ENCODE measurements around the gene SLC25A41. TPM values are rescaled to one million over a fixed set of nuclear protein-coding genes. Genes with fewer than 3 reads are reported as not detected.
"Not testable (repeated sequence)": the region's sequence is repeated elsewhere in the genome, so short reads cannot be mapped to it uniquely, and the experiment has no call there.

The SLC25A41 gene
- total RNA-seq, 1 experiment from 2014 or later, result 0.18 TPM

DNA sequence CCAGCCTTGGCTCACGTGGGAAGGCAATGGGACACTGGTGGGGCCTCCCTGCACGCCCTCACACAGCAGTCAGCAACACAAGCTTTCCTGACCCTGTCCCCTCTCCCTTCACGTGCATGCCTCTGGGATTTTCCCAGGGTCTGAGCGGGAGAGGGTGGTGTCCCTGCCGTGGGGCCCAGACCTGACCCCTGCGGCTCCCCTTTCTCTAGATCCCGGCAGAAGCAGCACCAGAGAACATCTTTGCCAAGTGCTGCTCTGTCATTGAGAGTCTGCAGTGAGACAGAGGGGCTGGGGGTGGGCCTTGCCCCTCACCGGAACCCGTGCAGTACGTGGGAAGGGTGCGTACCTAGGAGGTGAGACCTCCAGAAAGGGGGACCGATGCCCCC, 21.5 kb downstream of the SLC25A41 start:
- DNase-seq (ENCODE audit: low read depth), result no peak

DNA sequence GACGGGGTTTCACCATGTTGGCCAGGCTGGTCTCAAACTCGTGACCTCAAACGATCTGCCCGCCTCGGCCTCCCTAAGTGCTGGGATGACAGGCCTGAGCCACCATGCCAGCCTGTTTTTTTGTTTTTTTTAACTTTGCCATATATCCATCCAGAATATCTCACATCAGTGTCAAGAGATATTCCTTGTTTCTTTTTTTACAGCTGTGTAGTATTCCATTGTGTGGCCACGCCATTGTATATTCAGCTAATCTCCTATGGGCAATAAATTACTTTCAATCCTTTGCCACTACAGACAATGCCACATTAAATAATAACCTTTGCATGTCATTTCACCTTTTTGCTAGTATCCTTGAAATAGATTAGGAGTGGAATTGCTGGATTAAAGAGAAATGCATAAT, 24.2 kb downstream of the SLC25A41 start:
- DNase-seq (ENCODE audit: low read depth), result no peak

DNA sequence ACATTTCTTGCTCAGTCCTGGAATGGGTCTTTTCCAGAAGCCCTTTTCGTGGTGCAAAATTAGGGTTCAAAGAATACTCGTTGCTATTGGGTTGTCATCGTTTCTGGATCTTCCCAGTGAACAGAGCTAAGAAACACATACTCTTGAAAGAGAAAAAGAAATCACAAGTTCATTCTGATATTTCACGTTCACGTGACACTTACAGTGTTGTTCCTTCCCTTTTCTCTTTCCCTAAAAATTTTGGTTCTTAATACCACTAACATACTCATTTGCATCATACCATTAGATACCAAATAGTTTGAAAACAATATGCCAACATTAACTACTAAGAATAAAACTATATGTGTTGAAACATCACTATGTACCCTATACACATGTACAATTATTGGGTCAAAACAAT, 27.2 kb downstream of the SLC25A41 start:
- DNase-seq (ENCODE audit: low read depth), result no peak

DNA sequence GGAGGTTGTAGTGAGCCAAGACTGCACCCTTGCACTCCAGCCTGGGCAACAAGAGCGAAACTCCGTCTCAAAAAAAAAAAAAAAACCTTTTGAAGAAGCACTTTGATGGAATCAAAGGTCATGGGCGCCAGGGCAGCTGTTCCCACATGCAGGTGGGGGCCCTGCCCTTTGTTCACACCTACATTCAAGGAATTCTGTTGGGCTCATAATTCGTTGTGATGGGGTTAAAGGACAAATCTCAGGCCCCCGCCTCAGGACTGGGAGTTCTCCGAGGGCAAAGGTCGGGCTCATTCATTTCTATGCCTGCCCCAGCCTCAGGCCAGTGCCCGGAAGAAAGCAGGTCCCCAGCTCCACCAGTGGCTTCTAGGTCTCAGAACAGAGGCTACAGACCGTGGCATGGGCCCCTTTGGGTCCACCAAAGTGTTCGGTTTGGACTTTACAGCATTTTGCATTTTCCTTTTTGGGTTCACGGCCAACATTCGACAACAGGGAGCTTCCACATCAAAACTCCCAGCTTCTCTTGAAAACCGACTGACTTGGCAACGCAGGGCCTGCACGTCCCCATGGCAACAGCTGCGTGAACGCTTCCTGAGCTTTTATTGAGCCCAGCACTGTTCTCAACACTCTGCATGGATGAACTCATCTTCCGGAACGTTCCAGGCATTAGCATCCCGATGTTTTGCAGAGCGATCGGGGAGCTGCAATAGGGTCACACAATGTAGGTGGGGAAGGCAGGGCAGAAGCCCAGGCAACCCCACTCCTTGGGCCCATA, 30.5 kb downstream of the SLC25A41 start:
- peak; percentile 33 for DNase-seq (ENCODE audit: low read depth)

DNA sequence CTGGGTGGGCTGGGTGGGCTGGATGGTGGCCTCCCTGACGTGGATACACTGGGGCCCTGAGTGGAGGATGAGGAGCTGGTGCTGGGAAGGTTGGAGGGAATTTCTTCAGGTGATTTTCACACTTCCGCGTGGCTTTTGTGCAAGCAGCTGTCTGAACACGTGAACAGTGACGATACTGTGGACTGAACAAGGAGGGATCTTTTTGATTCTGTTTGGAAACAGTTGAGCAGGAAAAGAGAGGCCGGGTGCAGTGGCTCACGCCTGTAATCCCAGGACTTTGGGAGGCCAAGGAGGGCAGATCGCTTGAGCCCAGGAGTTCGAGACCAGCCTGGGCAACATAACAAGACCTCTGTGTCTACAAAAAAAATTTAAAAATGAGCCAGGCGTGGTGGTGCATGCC, 31.5 kb downstream of the SLC25A41 start:
- DNase-seq (ENCODE audit: low read depth), result no peak

DNA sequence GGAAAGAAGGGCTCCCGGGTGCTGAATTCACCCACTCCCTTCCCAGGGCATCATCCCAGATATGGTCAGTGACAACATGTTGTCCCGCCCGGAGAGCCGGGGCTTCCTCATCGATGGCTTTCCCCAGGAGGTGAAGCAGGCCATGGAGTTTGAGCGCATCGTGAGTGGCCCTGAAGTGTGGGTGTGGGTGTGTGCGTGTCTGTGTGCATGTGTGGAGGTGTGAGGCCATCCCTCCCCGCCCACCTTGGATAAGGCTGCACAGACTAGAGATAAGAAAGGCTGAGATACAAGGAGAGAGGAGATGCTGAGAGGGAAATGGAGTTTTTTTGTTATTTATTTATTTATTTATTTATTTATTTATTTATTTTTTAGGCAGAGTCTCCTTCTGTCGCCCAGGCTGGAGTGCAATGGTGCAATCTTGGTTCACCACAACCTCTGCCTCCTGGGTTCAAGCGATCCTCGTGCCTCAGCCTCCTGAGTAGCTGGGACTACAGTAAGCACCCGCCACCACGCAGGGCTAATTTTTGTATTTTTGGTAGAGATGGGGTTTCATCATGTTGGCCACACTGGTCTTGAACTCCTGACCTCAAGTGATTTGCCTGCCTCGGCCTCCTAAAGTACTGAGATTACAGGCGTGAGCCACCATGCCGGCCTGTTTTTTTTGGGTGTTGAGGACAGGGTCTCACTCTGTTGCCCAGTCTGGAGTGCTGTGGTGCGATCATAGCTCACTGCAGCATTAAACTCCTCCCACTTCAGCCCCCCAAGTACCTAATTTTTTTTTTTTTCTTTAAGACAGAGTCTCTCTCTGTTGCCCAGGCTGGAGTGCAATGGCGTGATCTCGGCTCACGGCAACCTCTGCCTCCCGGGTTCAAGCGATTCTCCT, 33.3 kb downstream of the SLC25A41 start:
- not testable (repeated sequence) for DNase-seq (ENCODE audit: low read depth)

DNA sequence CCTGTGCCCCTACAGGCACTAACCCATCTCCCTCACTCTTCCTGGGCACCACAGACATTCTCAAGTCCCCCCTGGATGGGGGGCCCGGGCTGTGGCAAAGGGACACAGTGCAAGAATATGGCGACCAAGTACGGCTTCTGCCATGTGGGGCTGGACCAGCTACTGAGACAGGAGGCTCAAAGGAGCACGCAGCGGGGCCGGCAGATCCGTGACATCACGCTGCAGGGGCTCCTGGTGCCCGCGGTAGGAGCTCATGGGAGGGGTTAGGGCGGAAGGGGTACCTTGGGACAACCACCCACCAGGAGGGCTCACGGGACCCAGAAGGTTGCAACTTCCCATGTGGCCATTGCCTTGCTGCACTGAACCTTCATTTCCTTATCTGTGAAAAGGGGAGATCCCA, 37.3 kb downstream of the SLC25A41 start:
- no peak for DNase-seq (ENCODE audit: low read depth)

DNA sequence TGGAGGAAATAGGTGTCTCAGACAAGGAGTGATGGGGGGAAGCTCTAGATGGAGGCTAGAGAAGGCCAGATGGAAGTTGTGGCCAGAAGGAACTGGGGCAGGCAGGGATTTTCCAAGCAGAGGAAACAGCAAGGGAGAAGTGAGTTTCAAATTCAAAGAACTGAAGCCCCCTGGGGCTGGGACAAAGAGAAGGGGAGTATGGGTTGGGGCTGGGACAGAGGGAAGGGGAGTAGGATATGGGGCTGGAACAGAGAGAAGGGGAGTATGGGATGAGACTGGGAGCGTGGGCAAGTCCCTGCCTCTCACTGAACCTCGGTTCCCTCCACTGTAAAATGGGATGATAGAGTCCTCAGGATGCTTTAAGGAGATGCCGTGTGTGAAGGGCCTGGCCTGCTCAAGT, 38.7 kb downstream of the SLC25A41 start:
- DNase-seq (ENCODE audit: low read depth), result no peak

DNA sequence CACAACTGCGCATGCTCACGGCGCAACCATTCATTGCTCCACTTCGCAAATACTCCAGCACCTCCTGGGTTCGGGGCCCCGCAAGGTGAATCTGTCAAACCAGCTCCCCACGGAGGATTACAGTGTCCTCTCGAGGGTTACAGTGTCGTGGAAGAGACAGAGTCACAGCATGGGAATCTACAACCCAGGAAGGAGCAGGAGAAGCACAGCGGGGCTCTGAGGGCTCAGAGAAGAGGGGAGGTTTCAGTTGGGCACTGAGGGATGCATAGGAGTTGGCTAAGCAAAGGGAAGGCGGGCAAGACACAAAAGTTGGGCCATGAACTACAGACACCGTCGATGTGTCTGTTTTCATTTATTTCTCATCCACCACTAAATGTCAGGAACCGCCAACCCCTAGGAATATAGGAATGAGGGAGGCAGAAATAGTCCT, 39.6 kb downstream of the SLC25A41 start:
- DNase-seq (ENCODE audit: low read depth), result no peak

DNA sequence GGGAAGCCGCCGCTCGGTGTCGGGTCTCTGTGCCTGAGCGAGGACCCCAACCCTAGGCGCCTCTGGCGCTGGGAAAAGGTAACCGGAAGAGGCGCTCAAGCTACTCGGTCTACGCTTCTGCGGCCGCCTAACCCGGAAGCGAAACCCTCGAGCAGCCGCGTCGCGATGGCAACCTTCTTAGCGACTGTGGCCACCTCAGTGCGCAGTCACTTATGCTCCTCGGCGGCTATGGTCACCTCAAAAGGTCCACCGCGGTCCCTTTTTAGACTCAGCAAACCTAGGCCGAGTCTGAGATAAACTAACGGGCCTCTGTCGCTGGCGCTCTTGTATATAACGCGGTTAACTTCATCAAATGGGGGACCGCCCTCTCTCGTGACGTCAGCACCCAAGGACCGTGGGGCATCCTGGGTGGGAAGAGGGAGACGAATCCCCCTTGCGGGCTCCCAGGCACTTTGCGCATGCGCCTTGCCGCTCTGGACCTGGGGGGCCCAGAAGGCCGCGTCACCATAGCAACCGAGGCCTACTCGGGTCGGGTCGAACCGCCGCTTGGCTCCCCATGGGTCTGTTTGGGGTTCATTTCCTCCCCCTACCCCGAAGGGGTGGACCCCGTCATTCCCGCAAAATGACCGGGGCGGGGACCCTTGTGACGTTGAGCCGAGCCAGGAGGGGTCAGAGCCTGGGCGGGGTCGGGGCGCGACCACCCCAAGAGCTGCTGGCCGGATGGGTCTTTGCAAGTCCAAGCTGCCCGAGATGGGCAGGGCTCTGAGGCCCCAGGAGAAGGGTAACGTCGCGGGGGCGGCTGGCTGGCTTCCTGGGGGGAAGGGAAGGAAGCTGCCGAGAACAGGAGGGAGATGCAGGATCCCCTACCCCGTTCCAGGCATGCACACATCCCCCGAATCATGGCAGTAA, 40.2 kb downstream of the SLC25A41 start, which contains the start of gene GTF2F1:
TSS of gene GTF2F1 (minus strand) at position 91 of the 909 bp plus-strand sequence. CDS start 169 bp downstream, outside the sequence.
- DNase-seq (ENCODE audit: low read depth), result peak; percentile 90

DNA sequence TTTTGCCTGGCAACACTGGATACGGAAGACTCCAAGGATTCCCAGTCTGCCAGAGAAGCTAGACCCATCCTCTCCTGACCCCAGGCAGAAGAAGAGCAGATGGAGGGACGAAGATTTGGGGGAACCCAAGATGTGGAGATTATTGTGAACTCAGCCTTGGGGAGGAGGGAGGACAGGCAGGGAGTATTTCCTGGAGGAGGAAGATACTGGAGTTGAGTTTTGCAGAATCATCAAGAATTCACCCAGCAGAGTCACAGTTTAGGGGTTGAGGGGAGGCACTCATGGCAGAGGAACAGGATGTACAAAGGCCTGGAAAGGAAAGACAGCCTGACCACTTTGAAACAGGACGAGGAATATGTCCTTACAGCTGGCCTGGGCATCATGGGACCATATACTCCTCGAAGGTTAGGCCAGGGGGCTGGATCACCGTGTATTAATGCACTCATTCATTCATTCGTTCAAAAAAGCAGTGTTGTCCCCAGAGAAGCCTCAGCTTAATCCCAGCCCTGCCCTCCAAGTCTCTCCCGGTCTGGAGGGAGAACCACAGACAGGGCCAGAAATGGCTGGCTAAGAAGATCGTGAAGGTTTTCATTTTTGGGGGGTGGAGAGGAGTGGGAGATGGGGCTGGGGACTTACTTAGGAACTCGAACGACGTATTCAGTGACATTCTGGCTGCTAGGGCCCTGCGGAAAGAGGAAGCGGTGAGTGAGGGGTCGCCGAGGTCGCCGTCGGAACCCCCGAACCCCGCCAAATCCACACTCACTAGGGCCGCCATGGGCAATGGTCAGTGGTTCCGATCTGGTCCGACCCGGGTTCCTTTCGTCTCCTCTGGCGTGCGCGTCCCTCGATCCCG, 41.1 kb downstream of the SLC25A41 start:
- no peak for DNase-seq (ENCODE audit: low read depth)

DNA sequence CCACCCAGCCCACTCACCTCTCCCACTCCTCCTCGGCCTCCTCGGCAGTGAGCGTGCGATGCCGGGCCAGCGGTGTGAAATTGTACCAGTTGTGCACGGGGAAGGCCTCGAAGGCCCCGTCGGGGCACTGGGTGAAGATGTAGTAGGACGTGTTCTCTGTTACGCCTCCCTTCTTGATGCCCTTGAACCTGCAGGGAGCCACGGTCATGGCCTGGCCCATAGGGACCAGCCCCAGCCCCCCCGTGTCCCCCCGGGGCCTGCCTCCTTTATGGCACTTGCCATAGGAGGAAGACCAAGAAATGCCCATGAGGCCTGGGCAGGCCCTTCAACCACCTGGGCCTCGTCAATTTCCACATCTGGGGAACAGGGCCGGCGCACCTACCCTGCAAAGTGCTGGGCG, 46.2 kb downstream of the SLC25A41 start:
- no peak for DNase-seq (ENCODE audit: low read depth)

DNA sequence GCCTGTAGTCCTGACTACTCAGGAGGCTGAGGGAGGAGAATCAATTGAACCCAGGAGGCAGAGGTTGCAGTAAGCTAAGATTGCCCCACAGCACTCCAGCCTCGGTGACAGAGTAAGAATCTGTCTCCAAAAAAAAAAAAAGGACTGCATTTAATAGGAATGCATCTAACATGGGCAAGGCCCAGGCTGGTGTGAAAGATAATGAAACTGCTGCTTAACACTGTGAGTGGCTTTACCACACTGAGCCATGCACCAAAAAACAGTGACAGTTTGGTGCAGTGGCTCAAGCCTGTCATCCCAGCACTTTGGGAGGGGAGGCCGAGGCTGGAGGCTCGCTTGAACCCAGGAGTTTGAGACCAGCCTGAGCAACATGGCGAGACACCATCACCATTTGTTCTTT, 49.2 kb downstream of the SLC25A41 start:
- no peak for DNase-seq (ENCODE audit: low read depth)

DNA sequence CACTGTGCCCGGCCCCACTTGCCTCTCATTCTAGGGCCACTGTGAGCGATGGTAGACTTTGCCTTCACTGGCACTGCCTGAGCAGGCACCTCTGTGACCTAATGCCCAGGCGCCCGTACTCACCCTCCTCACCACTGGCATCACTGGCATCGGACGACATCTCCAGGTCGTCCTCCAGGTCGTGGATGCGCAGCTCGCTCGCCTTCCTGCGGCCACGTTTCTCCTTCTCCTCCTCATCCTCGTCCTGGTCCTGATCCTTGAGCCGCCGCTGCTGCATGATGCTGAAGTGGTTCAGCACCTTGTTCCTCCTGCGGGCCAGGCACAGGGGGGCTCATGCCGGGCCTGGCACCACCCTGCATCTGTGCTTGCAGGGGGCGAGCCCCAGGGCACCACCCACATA, 50.4 kb downstream of the SLC25A41 start:
- DNase-seq (ENCODE audit: low read depth), result no peak

DNA sequence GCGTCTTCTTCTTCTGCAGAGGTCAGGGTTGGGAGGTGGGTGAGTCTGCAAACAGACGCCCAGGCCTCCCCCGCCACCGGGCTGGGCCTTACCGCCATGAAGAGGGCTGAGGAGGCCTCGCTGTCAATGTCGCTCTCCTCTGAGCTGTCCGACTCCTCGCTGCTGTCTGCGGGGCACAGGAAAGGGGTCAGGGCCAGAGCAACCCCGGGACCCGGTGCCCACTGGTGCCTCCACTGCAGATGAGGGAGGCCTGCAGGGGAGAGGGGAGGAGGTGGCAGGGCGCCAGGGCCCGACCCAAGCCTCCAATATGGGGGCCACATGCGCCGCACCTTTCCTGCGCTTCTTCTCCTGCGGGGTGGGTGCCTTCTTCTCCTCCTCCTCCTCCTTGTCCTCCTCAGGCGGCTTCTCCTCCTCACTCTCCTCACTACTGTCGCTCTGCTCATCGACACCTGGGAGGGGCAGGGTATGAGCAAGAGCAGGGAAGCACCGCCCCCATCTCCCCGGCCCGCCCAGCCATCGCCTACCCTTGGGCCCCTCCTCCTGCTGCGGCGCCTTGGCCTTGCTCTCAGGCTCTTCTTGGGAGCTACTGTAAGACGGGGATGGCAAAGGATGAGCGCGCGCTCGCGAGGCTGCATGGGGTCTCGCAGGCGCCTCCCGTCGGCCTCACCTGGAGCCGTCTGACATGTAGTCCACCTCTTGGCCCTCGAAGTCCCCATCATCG, 52.4 kb downstream of the SLC25A41 start:
- no peak for DNase-seq (ENCODE audit: low read depth)

DNA sequence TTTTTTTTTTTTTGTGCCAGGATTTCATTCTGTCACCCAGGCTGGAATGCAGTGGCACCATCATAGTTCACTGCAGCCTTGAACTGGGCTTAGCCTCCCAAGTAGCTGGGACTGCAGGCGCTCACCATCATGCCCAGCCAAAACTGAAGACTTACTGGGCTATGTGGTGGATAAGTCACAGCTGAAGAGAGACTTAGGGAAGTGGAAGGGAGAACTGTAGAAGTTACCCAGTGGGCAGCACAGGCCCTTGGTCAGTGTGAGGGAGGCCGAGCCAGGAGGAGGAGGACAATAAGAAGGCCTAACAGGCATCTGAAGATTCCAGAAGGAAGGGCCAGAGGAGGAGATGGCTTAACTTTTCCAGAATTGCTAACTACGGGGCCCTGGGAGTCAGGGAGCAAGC, 53.8 kb downstream of the SLC25A41 start:
- no peak for DNase-seq (ENCODE audit: low read depth)

DNA sequence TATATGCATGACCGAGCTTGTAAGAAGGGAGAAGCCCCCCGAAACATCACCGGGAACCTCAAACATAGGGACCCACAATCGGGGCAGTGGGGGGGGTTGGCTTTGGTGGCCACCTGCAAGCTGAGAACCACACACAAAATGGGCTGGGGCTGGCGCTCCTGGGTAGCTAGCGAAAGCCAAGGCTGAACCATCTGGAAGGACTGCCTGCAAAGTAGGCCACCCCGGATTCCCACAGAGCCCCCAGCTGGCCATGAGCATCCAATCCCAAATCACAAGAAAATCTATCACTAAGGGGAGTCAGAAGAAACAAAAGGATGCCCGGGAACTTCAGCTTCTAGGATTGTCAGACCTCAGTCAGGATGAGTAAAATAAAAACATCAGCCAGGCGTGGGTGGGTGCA, 55.1 kb downstream of the SLC25A41 start:
- no peak for DNase-seq (ENCODE audit: low read depth)

DNA sequence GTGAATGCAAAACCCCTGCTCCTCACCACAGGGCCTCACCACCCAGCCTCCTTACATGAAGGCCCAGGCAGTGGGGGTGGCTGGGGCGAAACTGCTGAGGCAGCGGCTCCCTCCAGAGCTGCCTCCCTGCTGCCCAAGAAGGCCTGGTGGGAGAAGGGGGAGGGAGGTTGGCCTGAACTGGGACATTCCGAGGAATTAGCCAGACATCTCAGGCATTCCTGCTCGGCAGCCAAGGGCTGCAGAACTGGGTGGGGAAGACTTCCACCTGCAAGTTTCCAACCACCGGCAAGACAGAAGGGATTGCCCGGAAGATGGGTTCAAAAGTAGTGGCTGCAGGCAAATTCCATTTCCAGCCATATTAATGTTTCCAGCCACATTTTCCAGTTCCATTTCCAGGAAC, 55.5 kb downstream of the SLC25A41 start:
- no peak for DNase-seq (ENCODE audit: low read depth)

DNA sequence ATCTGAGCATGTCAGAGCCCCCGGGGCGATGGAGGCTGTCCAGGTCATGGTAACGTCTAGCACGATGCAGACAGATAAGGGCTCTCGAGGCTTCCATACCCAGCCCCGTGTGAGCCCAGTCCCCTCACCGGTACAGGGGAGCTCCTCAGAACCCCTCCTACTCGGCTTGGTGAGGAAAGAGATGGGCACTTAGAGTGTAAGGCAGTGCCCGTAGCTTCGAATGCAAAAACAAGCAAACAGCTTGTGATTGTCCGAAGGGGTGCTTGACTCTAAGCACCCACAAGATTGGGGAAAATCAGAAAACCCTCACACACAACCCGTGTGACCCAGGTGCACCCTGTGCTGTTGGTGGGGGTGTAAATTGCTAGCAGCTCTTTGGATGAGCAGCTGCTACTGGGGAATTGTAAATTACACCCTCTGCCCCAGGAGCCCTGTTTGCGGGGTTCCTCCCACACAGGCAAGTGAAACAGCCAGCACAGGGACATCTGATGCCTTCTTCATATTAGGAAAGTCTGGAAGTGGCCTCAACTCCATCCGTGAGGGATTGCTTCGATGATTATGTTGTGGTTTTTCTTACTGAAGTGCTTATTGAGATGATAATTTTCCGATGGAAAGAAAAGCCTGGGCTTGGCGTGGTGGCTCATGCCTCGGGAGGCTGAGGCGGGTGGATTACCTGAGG, 56.9 kb downstream of the SLC25A41 start:
- DNase-seq (ENCODE audit: low read depth), result no peak

All from HT1080 (cell line).